ENCODE data around the gene HES6. TPM values are rescaled to one million over a fixed set of nuclear protein-coding genes. Genes with fewer than 3 reads are reported as not detected.

Gene HES6
- total and polyA plus RNA-seq, 2 donors (not counting 1 experiment from before 2014, with no cell fraction given), result 0.82 to 4.1 TPM

GRCh38 chr2:238285653-238286082 lies 45.8 kb upstream of the HES6 start:
- TF ChIP-seq, protein P1, sequence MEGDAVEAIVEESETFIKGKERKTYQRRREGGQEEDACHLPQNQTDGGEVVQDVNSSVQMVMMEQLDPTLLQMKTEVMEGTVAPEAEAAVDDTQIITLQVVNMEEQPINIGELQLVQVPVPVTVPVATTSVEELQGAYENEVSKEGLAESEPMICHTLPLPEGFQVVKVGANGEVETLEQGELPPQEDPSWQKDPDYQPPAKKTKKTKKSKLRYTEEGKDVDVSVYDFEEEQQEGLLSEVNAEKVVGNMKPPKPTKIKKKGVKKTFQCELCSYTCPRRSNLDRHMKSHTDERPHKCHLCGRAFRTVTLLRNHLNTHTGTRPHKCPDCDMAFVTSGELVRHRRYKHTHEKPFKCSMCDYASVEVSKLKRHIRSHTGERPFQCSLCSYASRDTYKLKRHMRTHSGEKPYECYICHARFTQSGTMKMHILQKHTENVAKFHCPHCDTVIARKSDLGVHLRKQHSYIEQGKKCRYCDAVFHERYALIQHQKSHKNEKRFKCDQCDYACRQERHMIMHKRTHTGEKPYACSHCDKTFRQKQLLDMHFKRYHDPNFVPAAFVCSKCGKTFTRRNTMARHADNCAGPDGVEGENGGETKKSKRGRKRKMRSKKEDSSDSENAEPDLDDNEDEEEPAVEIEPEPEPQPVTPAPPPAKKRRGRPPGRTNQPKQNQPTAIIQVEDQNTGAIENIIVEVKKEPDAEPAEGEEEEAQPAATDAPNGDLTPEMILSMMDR (conservative IDR thresholded peaks at IDR 0.05 in 1 of 2, IDR thresholded peaks at IDR 0.05 in 1 of 2; ENCODE audit: low read depth in 1 of 2, low read length in 2 of 2), result no peak
- H3K4me1 ChIP-seq (ENCODE audit: control insufficient read depth, extremely low read depth, insufficient read depth, low read length), result peaks cover 23% of the 10 kb centered on the region
- H3K36me3 ChIP-seq (ENCODE audit: control insufficient read depth, insufficient read depth, low read length), result no peaks in the 10 kb centered on the region
- no peaks in the 10 kb centered on the region for H3K27me3 ChIP-seq (ENCODE audit: control insufficient read depth, insufficient read depth, low read length)
- no peaks in the 10 kb centered on the region for H4K20me1 ChIP-seq (ENCODE audit: control insufficient read depth, extremely low read depth, insufficient read depth, low read length)
- H3K9me3 ChIP-seq (ENCODE audit: control insufficient read depth, insufficient read depth, low read depth, low read length), result no peaks in the 10 kb centered on the region
- peak overlapping the region; percentile 15 for H3K4me2 ChIP-seq (ENCODE audit: extremely low read depth, insufficient read depth, low read length)
- DNase-seq (ENCODE audit: low read depth in 2 of 2), result peak; percentile 94 to 96
- H3K4me3 ChIP-seq (replicated peaks in 1 of 4; ENCODE audit: control extremely low read depth in 1 of 4, insufficient read depth in 1 of 4, low read depth in 3 of 4, low read length in 4 of 4), result peak overlapping the region in 2 of 4 experiments; percentile 8 to 28
- peaks cover 1% of the 10 kb centered on the region for H3K79me2 ChIP-seq (ENCODE audit: control insufficient read depth, insufficient read depth, low read length)
- H2AFZ ChIP-seq (ENCODE audit: low read length), result no peak overlapping the region
- H3K9ac ChIP-seq (ENCODE audit: insufficient read depth, low read length), result peak overlapping the region; percentile 45
- peak overlapping the region; percentile 97 for H3K27ac ChIP-seq (ENCODE audit: insufficient read depth, low read length)

DNA sequence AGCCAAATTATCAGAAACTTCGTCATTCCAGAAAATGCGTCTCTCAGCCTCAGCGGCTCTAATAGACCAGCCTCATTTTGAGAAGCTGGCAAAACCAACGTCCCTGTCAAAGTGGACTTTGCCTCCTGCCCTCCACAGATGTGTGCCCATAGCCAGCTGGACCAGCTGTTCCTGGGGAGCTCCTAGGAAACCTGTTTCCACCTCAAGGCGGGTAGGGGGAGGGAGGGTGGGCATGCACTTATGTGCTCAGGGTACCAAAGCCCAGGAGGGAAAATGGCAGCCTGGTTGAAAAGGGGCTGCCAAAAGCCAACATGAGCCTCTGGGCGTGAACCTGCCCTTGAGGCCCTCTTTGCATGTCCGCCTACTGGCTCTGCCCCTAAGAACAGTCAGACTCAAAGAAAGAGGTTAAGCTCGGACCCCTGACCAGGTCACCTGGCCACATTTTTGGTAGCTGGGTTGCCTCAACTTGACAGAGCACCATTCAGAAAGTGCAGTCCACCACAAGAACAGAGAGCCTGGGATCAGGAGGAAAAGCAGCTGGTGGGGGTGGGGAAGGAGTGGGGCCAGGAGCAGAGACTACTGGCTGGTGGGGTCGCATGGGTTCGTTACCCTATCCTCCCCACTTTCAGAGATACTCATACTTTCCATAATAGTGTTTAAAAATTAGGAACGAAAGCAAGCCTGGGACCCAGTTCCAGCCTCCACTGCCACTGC lies 45.1 kb upstream of the HES6 start:
- Histone ChIP-seq H3K4me2 (ENCODE audit: extremely low read depth, insufficient read depth, low read length) (peak overlapping the region; percentile 15), H2AFZ (ENCODE audit: low read length) (no peak overlapping the region), H3K79me2 (ENCODE audit: control insufficient read depth, insufficient read depth, low read length) (peaks cover 1% of the 10 kb centered on the region), H3K9me3 (ENCODE audit: control insufficient read depth, insufficient read depth, low read depth, low read length) (no peaks in the 10 kb centered on the region), H3K27ac (ENCODE audit: insufficient read depth, low read length) (peak overlapping the region; percentile 52), H3K9ac (ENCODE audit: insufficient read depth, low read length) (no peak overlapping the region), H3K4me3 (replicated peaks in 1 of 4; ENCODE audit: control extremely low read depth in 1 of 4, insufficient read depth in 1 of 4, low read depth in 3 of 4, low read length in 4 of 4) (no peak overlapping the region), H3K4me1 (ENCODE audit: control insufficient read depth, extremely low read depth, insufficient read depth, low read length) (peaks cover 23% of the 10 kb centered on the region), H3K27me3 (ENCODE audit: control insufficient read depth, insufficient read depth, low read length) (no peaks in the 10 kb centered on the region), H4K20me1 (ENCODE audit: control insufficient read depth, extremely low read depth, insufficient read depth, low read length) (no peaks in the 10 kb centered on the region), H3K36me3 (ENCODE audit: control insufficient read depth, insufficient read depth, low read length) (no peaks in the 10 kb centered on the region)
- DNase-seq (ENCODE audit: low read depth in 2 of 2), result no peak
- no peak for TF ChIP-seq EZH2 (IDR thresholded peaks at IDR 0.05; ENCODE audit: low read length, missing control alignments)
- TF ChIP-seq, protein P1 (conservative IDR thresholded peaks at IDR 0.05 in 1 of 2, IDR thresholded peaks at IDR 0.05 in 1 of 2; ENCODE audit: low read depth in 1 of 2, low read length in 2 of 2), result no peak

- TF ChIP-seq EZH2 (IDR thresholded peaks at IDR 0.05; ENCODE audit: low read length, missing control alignments), result no peak
- TF ChIP-seq, protein P1 (conservative IDR thresholded peaks at IDR 0.05 in 1 of 2, IDR thresholded peaks at IDR 0.05 in 1 of 2; ENCODE audit: low read depth in 1 of 2, low read length in 2 of 2), result no peak
- Histone ChIP-seq H3K27me3 (ENCODE audit: control insufficient read depth, insufficient read depth, low read length) (no peaks in the 10 kb centered on the region), H3K79me2 (ENCODE audit: control insufficient read depth, insufficient read depth, low read length) (peaks cover 1% of the 10 kb centered on the region), H2AFZ (ENCODE audit: low read length) (no peak overlapping the region), H3K9me3 (ENCODE audit: control insufficient read depth, insufficient read depth, low read depth, low read length) (no peaks in the 10 kb centered on the region), H4K20me1 (ENCODE audit: control insufficient read depth, extremely low read depth, insufficient read depth, low read length) (no peaks in the 10 kb centered on the region), H3K36me3 (ENCODE audit: control insufficient read depth, insufficient read depth, low read length) (no peaks in the 10 kb centered on the region), H3K9ac (ENCODE audit: insufficient read depth, low read length) (no peak overlapping the region), H3K27ac (ENCODE audit: insufficient read depth, low read length) (no peak overlapping the region), H3K4me3 (replicated peaks in 1 of 4; ENCODE audit: control extremely low read depth in 1 of 4, insufficient read depth in 1 of 4, low read depth in 3 of 4, low read length in 4 of 4) (no peak overlapping the region), H3K4me2 (ENCODE audit: extremely low read depth, insufficient read depth, low read length) (no peak overlapping the region), H3K4me1 (ENCODE audit: control insufficient read depth, extremely low read depth, insufficient read depth, low read length) (peaks cover 21% of the 10 kb centered on the region)
- no peak for DNase-seq (ENCODE audit: low read depth in 2 of 2)
Measured at GRCh38 chr2:238282861-238283738, 43.3 kb upstream of the HES6 start.

All from fibroblast of lung (primary cell).